HCT116 (cell line): Measurements from ENCODE around the gene SIRT3. TPM values are rescaled to one million over a fixed set of nuclear protein-coding genes. Genes with fewer than 3 reads are reported as not detected.

Experiments
- ATAC-seq: fragments of 200-7000 bp; cut with Tn5 transposase; 2 replicates; pipeline ENCODE4 v1.9.1; 2020; ENCODE audit warnings: mild to moderate bottlenecking, moderate library complexity
- BruUV-seq: library from RNA; stranded (reverse); fragments of 400-500 nt; replicated peaks from 2 replicates; lab custom pipeline; 2021; lab: Mats Ljungman, UMichigan
- CTCF ChIA-PET: fragments of 300-600 bp; sonication (Branson Sonifier 250); formaldehyde crosslinking; loops from one replicate; lab custom pipeline; 2021; ENCODE audit warnings: antibody characterized with exemption; lab: Charles Lee
- POLR2A ChIA-PET: fragments of 300-600, 350-600 bp; sonication (Branson Sonifier 250); formaldehyde crosslinking; loops from one replicate; lab custom pipeline; 2021; ENCODE audit warnings: antibody characterized with exemption; lab: Charles Lee
- RAD21 ChIA-PET, 2 experiments: fragments of 300-600 bp; sonication (Branson Sonifier 250); formaldehyde crosslinking; loops; one replicate each; lab custom pipeline; 2023; ENCODE audit warnings: low total read pairs in 2 of 2; ENCODE audit not compliant: uncharacterized antibody in 2 of 2, unreplicated experiment in 2 of 2, low non-redundant PET in 1 of 2; lab: Charles Lee
- DNase-seq: peaks from one replicate; pipeline ENCODE4 v3.0.0-alpha.2; 2010; ENCODE audit warnings: low read depth, low spot score
- H2AFZ ChIP-seq: fragments of 200-600 bp; shearing (Covaris generic), sonication (generic); 2 replicates; pipeline ENCODE4 v1.6.1; 2017; ENCODE audit warnings: low read depth, mixed run types, mixed read lengths, antibody characterized with exemption, low read length; ENCODE audit not compliant: poor library complexity, severe bottlenecking
- H3K27ac ChIP-seq: 2 replicates; pipeline ENCODE4 v1.5.1; 2012; ENCODE audit warnings: low read depth, low read length
- H3K27me3 ChIP-seq: fragments of 200-600 bp; sonication (generic); 2 replicates; pipeline ENCODE4 v1.6.1; 2016; ENCODE audit warnings: mixed run types, low read length, mixed read lengths; ENCODE audit not compliant: insufficient read depth
- H3K36me3 ChIP-seq, 2 experiments: fragments of 200-500 bp in 1 of 2; fragments of 200-600 bp in 1 of 2; sonication (Bioruptor generic) in 1 of 2; sonication (generic) in 1 of 2; 2 replicates each; pipeline versions ENCODE4 v1.5.1 to v1.6.1; 2014 to 2016; ENCODE audit warnings: low read length in 2 of 2, inconsistent platforms in 1 of 2, mixed read lengths in 1 of 2, mixed run types in 1 of 2; ENCODE audit not compliant: insufficient read depth in 2 of 2, control insufficient read depth in 1 of 2
- H3K4me1 ChIP-seq, 2 experiments: fragments of 200-600 bp in 1 of 2; sonication (generic) in 1 of 2; 2 replicates each; pipeline versions ENCODE4 v1.5.1 to v1.6.1; 2012 to 2017; ENCODE audit warnings: low read length in 2 of 2, inconsistent platforms in 1 of 2, mild to moderate bottlenecking in 1 of 2, mixed read lengths in 1 of 2, mixed run types in 1 of 2, moderate library complexity in 1 of 2; ENCODE audit not compliant: insufficient read depth in 2 of 2, control insufficient read depth in 1 of 2
- H3K4me2 ChIP-seq: fragments of 200-600 bp; sonication (generic); 2 replicates; pipeline ENCODE4 v1.6.1; 2017; ENCODE audit warnings: mixed run types, low read length, mixed read lengths
- H3K4me3 ChIP-seq, 2 experiments: fragments of 200-600 bp in 1 of 2; sonication (generic) in 1 of 2; replicated peaks in 1 of 2; 2 replicates each; pipeline ENCODE4 v1.5.1; 2011 to 2016; ENCODE audit warnings: low read length in 2 of 2, control low read depth in 1 of 2, low read depth in 1 of 2, mild to moderate bottlenecking in 1 of 2, mixed read lengths in 1 of 2, mixed run types in 1 of 2
- H3K79me2 ChIP-seq: fragments of 200-600 bp; sonication (generic); 2 replicates; pipeline ENCODE4 v1.6.1; 2017; ENCODE audit warnings: mild to moderate bottlenecking, mixed run types, low read length, moderate library complexity, mixed read lengths; ENCODE audit not compliant: insufficient read depth
- H3K9ac ChIP-seq: fragments of 200-600 bp; sonication (generic); 2 replicates; pipeline ENCODE4 v1.6.1; 2016; ENCODE audit warnings: low read length, mixed read lengths
- H3K9me2 ChIP-seq: fragments of 200-600 bp; sonication (generic), shearing (Covaris generic); 2 replicates; pipeline ENCODE4 v1.6.1; 2017; ENCODE audit warnings: mixed run types, mild to moderate bottlenecking, moderate library complexity; ENCODE audit not compliant: insufficient read depth
- H3K9me3 ChIP-seq, 2 experiments: fragments of 200-500 bp in 1 of 2; fragments of 200-600 bp in 1 of 2; sonication (Bioruptor generic) in 1 of 2; sonication (generic) in 1 of 2; 2 replicates each; pipeline ENCODE4 v1.6.1; 2014 to 2017; ENCODE audit warnings: low read length in 2 of 2, mixed read lengths in 2 of 2, inconsistent platforms in 1 of 2, low read depth in 1 of 2, mild to moderate bottlenecking in 1 of 2, mixed run types in 1 of 2, moderate library complexity in 1 of 2; ENCODE audit not compliant: control insufficient read depth in 1 of 2, insufficient read depth in 1 of 2
- H4K20me1 ChIP-seq: fragments of 200-600 bp; sonication (generic), shearing (Covaris generic); 2 replicates; pipeline ENCODE4 v1.6.1; 2017; ENCODE audit warnings: mixed run types, mild to moderate bottlenecking, moderate library complexity; ENCODE audit not compliant: insufficient read depth
- EGR1 ChIP-seq: IDR thresholded peaks from 2 replicates; pipeline ENCODE4 v1.6.1; 2012; ENCODE audit warnings: low read depth
- ELF1 ChIP-seq: IDR thresholded peaks from 2 replicates; pipeline ENCODE4 v1.6.1; 2012; ENCODE audit warnings: low read depth, borderline replicate concordance
- EZH2 ChIP-seq: fragments of 200-600 bp; sonication (generic); IDR thresholded peaks from 2 replicates; pipeline ENCODE4 v1.6.1; 2017; ENCODE audit warnings: antibody characterized with exemption, mixed run types
- FOSL1 ChIP-seq: IDR thresholded peaks from 2 replicates; pipeline ENCODE4 v1.6.1; 2012; ENCODE audit warnings: low read depth
- MAX ChIP-seq: IDR thresholded peaks from 2 replicates; pipeline ENCODE4 v1.6.1; 2012
- SIN3A ChIP-seq: IDR thresholded peaks from 2 replicates; pipeline ENCODE4 v1.6.1; 2012; ENCODE audit warnings: low read depth
- SRF ChIP-seq: IDR thresholded peaks from 2 replicates; pipeline ENCODE4 v1.6.1; 2012; ENCODE audit warnings: low read depth
- YY1 ChIP-seq: IDR thresholded peaks from 2 replicates; pipeline ENCODE4 v1.6.1; 2011; ENCODE audit warnings: low read length, low read depth, moderate library complexity, mild to moderate bottlenecking; ENCODE audit not compliant: insufficient replicate concordance; ENCODE audit errors: extremely low read depth
- ZFX ChIP-seq: fragments of 450-650 bp; IDR thresholded peaks from 2 replicates; pipeline ENCODE4 v1.6.1; 2017
- ZNF274 ChIP-seq: fragments of 200-500 bp; sonication (Bioruptor generic); IDR thresholded peaks from 2 replicates; pipeline ENCODE4 v1.6.1; 2014; ENCODE audit warnings: mild to moderate bottlenecking, low read depth, low read length, inconsistent platforms
- intact Hi-C: fragments of 100-400 bp; cut with micrococcal nuclease; formaldehyde crosslinking; loops from 2 replicates; pipeline ENCODE4 v1.10.0; 2022
- total RNA-seq: library from RNA; stranded (reverse); gene quantifications from one replicate; pipeline ENCODE4 v1.2.1, GENCODE V29; 2021; ENCODE audit not compliant: unreplicated experiment

Gene SIRT3
- total RNA-seq, 1 experiment from 2014 or later: 17.9 TPM

GRCh38 chr11:206526-207207 is 29.5 kb downstream of the SIRT3 start:
- Histone ChIP-seq H3K9ac (peak overlapping the region; percentile 89), H3K4me3 (peak overlapping the region; percentile 76 to 99), H3K36me3 (peaks cover 24 to 45% of the 10 kb centered on the region in 2 experiments; a peak in 3 of 4 replicates), H2AFZ (no peak overlapping the region), H3K9me3 (no peaks in the 10 kb centered on the region), H3K9me2 (no peaks in the 10 kb centered on the region), H3K4me2 (peak overlapping the region; percentile 91), H3K27me3 (no peaks in the 10 kb centered on the region), H3K27ac (peak overlapping the region; percentile 94), H4K20me1 (no peaks in the 10 kb centered on the region), H3K79me2 (peaks cover 64% of the 10 kb centered on the region), H3K4me1 (peaks cover 16 to 24% of the 10 kb centered on the region in 2 experiments)
- TF ChIP-seq ZFX: peak; percentile 80; the same call in 1 of the 2 replicates
- TF ChIP-seq EGR1: no peak
- RAD21 ChIA-PET: no interaction called here
- no peak for DNase-seq
- intact Hi-C loops: loop anchor here (1.0 kb wide), 1 partner anchor 30 kb away; the partner anchor contains the start of genes PSMD13 and SIRT3
- CTCF ChIA-PET: no interaction called here
- no TSS peak for BruUV-seq
- ATAC-seq: no peak
- POLR2A ChIA-PET: interaction anchor here (1.0 to 1.2 kb wide), 2 partner anchors 149 to 242 kb away, joined by 4 to 7 read pairs; no protein-coding TSS in a partner anchor

GRCh38 chr11:206002-206384 is 30.1 kb downstream of the SIRT3 start:
- Histone ChIP-seq H3K79me2 (peaks cover 57% of the 10 kb centered on the region), H2AFZ (no peak overlapping the region), H3K4me3 (peak overlapping the region; percentile 76 to 99), H3K27ac (peak overlapping the region; percentile 94), H3K4me1 (peaks cover 16 to 24% of the 10 kb centered on the region in 2 experiments), H3K4me2 (peak overlapping the region; percentile 91), H3K27me3 (no peaks in the 10 kb centered on the region), H3K36me3 (peaks cover 18 to 38% of the 10 kb centered on the region in 2 experiments; a peak in 3 of 4 replicates), H3K9me2 (no peaks in the 10 kb centered on the region)
- ChIA-PET POLR2A (no interaction called here), CTCF (no interaction called here)
- DNase-seq: no peak
- ATAC-seq: no peak
- intact Hi-C loops: no loop called here
- no TSS peak for BruUV-seq
- TF ChIP-seq FOSL1 (no peak), ELF1 (no peak), ZFX (no peak), SRF (no peak), MAX (no peak), ZNF274 (no peak), EGR1 (no peak), EZH2 (no peak), SIN3A (no peak), YY1 (no peak)
- TF ChIP-seq, all 23 proteins: peak for 0
- H4K20me1 ChIP-seq: no peaks in the 10 kb centered on the region
- H3K9me3 ChIP-seq: no peaks in the 10 kb centered on the region
- RAD21 ChIA-PET: no interaction called here
- H3K9ac ChIP-seq: peak overlapping the region; percentile 89
